C4-2B (cell line): Measurements from ENCODE around the gene INCENP.

Experiments
- H3K27ac ChIP-seq: fragments of 450-650 bp; 2 replicates; pipeline ENCODE4 v1.5.1; 2017
- CTCF ChIP-seq: fragments of 450-650 bp; conservative IDR thresholded peaks from 2 replicates; pipeline ENCODE4 v1.5.1; 2017; ENCODE audit warnings: mild to moderate bottlenecking
- ZFX ChIP-seq: fragments of 450-650 bp; IDR thresholded peaks from 2 replicates; pipeline ENCODE4 v1.6.1; 2017

INCENP gene

DNA sequence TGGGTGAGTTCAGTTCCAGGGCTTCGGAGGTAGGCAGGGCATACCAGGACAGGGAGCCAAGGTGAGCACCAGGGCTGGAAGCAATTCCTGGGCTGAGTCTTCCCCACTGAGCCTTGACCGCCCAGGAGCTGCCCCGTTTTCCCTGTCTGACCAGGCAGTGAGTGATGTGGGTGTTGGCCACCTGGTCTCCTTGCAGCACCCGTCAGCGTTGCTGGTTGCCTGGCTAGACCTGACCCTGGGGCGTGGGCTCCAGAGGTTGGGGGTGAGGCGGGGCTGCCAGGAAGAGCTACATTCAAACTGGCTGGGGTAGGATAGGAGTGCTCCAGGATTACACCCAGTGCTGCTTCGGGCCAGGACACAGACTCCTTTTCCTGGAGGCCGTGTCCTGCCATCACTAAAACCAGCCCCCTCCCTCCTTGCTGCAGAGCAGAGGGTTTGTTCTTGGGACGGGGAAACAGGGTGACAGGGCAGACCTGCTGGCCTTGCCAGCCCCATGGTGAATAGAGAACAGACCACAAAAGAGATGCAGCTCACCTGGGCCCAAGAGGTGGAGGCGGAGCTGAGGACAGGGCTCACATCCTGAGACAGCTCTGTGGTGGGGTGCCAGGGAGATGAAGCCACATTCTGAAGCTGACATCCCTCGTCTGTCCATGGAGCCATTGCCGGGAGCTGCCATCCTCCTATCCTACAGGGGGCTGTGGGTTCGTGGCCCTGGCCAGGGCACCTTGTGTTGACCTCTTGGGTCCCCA is 14.2 kb downstream of the INCENP start:
- TF ChIP-seq CTCF, result no peak
- TF ChIP-seq ZFX, result no peak
- H3K27ac ChIP-seq, result no peak overlapping the region

GRCh38 chr11:62138630-62139425 is 15.0 kb downstream of the INCENP start:
- H3K27ac ChIP-seq, result no peak overlapping the region
- TF ChIP-seq CTCF (no peak), ZFX (no peak)

DNA sequence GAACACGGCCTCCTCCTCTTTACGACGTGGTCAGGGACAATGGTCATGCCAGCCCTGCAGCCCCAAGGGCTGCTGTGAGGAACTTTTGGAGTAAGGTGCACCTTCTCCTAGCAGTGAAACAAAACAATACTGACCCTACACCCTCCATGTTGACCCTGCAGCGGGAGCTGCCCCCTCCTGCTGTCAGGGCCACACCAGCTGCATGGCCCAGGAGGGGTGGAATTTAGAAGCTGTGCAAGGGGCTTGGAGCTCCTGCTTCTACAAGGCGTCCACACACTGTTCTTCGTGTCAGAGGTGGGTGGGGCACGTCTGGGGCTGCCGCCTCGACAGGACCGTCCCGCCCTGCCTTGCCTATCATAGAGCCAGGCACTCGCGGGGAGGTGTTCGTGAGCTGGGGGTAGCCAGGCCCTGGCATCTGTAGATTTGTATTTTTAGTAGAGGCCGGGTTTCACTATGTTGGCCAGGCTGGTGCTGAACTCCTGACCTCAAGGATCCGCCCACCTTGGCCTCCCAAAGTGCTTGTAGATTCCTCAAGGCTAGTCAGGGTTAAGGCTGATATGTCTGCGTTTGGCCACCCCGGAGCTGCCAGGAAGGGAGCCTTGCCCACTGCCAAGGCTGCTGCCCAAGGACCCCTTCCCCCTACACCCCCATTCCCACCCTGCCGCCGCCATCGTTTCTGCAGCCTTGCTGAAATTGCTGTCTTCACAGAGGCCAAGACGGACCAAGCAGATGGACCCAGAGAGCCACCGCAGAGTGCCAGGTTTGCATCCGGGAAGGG is 15.9 kb downstream of the INCENP start:
- H3K27ac ChIP-seq, result no peak overlapping the region
- TF ChIP-seq CTCF, result no peak
- TF ChIP-seq ZFX, result no peak

DNA sequence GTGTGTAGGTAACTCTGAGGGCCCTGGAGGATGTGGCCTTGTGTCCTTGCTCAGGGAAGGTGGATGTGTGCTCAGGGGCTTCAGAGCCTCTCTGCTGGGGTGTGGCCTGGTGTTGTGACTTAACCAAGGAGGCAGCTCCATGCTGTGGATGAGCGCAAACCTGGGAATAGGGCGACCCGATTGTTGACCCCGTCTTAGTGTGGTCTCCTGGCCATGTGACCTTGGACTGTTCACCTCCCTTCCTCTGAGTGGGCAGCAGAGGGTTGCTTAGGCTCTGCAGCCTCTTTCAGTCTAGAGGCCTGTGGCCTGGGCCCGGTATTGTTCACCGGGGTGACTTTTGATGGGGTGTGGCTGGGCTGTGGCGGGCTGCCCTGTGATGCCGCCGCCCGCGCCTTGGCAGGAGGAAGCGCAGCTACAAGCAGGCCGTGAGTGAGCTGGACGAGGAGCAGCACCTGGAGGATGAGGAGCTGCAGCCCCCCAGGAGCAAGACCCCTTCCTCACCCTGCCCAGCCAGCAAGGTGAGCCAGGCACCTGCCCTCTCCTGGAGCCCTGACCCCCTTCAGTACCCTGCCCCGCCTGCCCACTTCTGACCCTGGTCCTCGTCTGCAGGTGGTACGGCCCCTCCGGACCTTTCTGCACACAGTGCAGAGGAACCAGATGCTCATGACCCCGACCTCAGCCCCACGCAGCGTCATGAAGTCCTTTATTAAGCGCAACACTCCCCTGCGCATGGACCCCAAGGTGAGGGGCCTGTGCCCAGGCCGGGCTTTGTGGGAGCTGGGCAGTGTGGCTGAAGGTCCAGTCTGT is 16.7 kb downstream of the INCENP start:
- H3K27ac ChIP-seq, result no peak overlapping the region
- TF ChIP-seq CTCF, result no peak
- TF ChIP-seq ZFX, result no peak

DNA sequence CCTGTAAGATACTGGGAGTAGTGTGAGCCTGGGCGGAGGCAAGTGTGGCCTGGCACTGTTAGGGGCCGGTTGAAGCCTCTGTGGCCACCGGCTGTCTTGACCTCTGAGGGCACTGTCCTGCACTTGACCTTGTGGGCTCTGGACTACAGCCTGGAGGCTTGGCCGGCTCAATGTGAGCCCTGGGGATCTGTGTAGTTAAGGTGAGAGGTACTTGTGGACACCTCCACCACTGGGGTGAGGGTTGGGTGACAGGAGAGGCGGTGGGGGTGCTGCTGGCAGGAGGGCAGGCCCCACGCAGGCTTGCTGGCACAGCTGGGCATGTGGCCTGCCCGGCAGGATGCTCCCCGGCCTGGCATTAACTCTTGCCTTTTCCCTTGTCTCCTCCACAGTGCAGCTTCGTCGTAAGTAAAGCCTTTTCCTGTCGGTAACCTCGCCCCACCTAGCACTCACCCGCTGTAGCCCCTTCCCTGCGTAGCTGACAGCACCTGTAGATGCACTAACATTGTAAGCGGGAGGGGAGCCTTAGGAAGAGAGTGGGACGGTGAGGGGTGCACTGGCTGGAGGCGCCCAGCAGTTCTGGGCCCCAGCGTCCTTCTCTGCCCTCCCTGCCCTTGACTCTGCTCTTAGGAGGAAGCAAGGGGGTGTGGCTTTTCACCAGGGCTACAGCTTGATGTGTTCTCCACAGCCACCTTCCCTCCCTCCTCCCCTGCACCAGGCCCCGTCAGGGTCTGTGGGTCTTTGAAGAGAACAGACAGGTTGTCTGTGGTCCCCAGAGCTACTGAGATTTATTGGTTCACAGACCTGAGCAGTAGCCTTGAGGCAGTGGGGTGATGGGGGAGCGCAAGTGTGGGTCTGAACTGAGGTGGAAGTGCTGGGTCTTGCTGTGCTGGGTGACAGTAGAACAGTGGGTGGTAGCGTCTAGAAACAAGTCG is 17.6 kb downstream of the INCENP start:
- TF ChIP-seq CTCF (no peak), ZFX (no peak)
- H3K27ac ChIP-seq, result no peak overlapping the region

- H3K27ac ChIP-seq, result no peak overlapping the region; the same call in 1 of the 2 replicates
- no peak for TF ChIP-seq ZFX
- TF ChIP-seq CTCF, result no peak
Measured at GRCh38 chr11:62142043-62142375, 18.2 kb downstream of the INCENP start.
